Sigmoid colon (tissue), 3 donors: ENCODE data around the gene TRIM14.

Source experiments
- CTCF ChIP-seq, 4 experiments: fragments of 450-650 bp in 3 of 4; fragments of 200-600 bp in 1 of 4; IDR thresholded peaks; one replicate each; pipeline ENCODE4 v1.5.1; 2016 to 2019; ENCODE audit warnings: antibody characterized with exemption in 4 of 4, mild to moderate bottlenecking in 3 of 4, moderate library complexity in 2 of 4
- POLR2A ChIP-seq, 2 donors: fragments of 450-650 bp; IDR thresholded peaks; one replicate each; pipeline ENCODE4 v1.6.1; 2016; ENCODE audit warnings: antibody characterized with exemption in 2 of 2, mild to moderate bottlenecking in 2 of 2, moderate library complexity in 2 of 2

DNA sequence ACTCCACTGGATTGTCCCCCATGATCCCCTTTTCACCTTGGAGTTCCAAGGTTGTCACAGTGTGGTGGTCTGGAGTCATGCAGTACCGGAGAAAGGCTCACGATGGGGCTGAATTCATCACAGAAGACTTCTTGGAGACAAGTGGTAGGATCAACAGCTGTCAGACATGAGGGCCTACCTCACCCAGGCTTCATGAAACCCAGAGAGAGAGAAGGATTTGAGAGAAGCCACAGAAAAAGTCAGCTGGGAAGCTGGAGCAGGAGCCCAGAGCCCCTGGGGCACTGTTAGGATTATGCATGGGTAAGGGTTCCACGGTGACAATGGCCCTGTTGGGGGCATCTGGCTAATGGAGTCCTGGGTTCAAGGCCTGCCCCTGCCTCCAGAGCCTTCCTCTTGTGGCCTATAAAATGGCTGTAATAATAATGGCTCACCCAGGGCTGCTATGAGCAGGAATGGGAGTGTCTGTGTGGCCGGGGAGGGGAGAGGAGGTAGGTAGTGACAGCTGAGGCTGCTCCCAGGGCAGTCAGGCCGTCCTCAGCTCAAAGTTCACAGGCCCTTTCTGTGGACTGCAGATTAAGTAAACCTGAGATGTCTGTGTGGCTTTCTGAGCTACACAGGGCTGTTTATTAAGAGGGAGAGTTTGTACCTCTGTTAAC is 910 bp downstream of the TRIM14 start:
- TF ChIP-seq POLR2A (IDR thresholded peaks at IDR 0.05), result no peak
- no peak for TF ChIP-seq CTCF (IDR thresholded peaks at IDR 0.05)
